CD14-positive monocyte (primary cell): ENCODE data around the gene REELD1. TPM values are rescaled to one million over a fixed set of nuclear protein-coding genes. Genes with fewer than 3 reads are reported as not detected.

Experiments
- DNase-seq, 3 donors: peaks; one replicate each; pipeline ENCODE4 v3.0.0-alpha.2; 2011 to 2022
- H2AFZ ChIP-seq: 2 replicates; pipeline ENCODE4 v1.6.0; 2012; ENCODE audit warnings: mild to moderate bottlenecking, low read depth, low read length, inconsistent platforms; ENCODE audit not compliant: insufficient read depth, poor library complexity, severe bottlenecking
- H3K27ac ChIP-seq, 2 donors: 1 replicate in 1 of 2; 2 replicates in 1 of 2; pipeline ENCODE4 v1.5.1; 2012 to 2013; ENCODE audit warnings: low read length in 2 of 2, control low read depth in 1 of 2, inconsistent platforms in 1 of 2, low read depth in 1 of 2, mild to moderate bottlenecking in 1 of 2
- H3K27me3 ChIP-seq, 2 donors: one replicate each; pipeline versions ENCODE4 v1.6.0 to v1.6.1; 2011 to 2013; ENCODE audit warnings: low read length in 2 of 2; ENCODE audit not compliant: control insufficient read depth in 2 of 2, insufficient read depth in 2 of 2
- H3K36me3 ChIP-seq, 2 donors: replicated peaks in 1 of 2; 1 replicate in 1 of 2; 2 replicates in 1 of 2; pipeline versions ENCODE4 v1.5.1 to v1.6.1; 2012 to 2013; ENCODE audit warnings: low read length in 2 of 2, control low read depth in 1 of 2, inconsistent platforms in 1 of 2, mild to moderate bottlenecking in 1 of 2; ENCODE audit not compliant: insufficient read depth in 2 of 2, control insufficient read depth in 1 of 2
- H3K4me1 ChIP-seq, 2 donors: 1 replicate in 1 of 2; 2 replicates in 1 of 2; pipeline versions ENCODE4 v1.5.1 to v1.6.1; 2012 to 2013; ENCODE audit warnings: low read length in 2 of 2, control low read depth in 1 of 2, inconsistent platforms in 1 of 2, mild to moderate bottlenecking in 1 of 2, moderate library complexity in 1 of 2; ENCODE audit not compliant: insufficient read depth in 2 of 2, control insufficient read depth in 1 of 2
- H3K4me2 ChIP-seq: replicated peaks from 2 replicates; pipeline ENCODE3; 2012; ENCODE audit warnings: low read length, moderate library complexity, mild to moderate bottlenecking; ENCODE audit not compliant: poor library complexity, severe bottlenecking; ENCODE audit errors: extremely low read depth
- H3K4me3 ChIP-seq, 3 experiments: fragments of 200-600 bp in 1 of 3; sonication (generic) in 1 of 3; replicated peaks in 1 of 3; 1 replicate in 2 of 3; 2 replicates in 1 of 3; pipeline ENCODE4 v1.5.1; 2011 to 2013; ENCODE audit warnings: low read length in 3 of 3, mild to moderate bottlenecking in 3 of 3, control low read depth in 2 of 3, low read depth in 2 of 3, inconsistent platforms in 1 of 3, moderate library complexity in 1 of 3
- H3K79me2 ChIP-seq: 2 replicates; pipeline ENCODE4 v1.6.0; 2012; ENCODE audit warnings: mild to moderate bottlenecking, control low read depth, inconsistent platforms, low read length, moderate library complexity; ENCODE audit not compliant: insufficient read depth
- H3K9ac ChIP-seq: 2 replicates; pipeline ENCODE4 v1.6.0; 2017; ENCODE audit warnings: low read length, mild to moderate bottlenecking; ENCODE audit not compliant: insufficient read depth, poor library complexity, severe bottlenecking
- H3K9me3 ChIP-seq, 2 donors: replicated peaks in 1 of 2; 1 replicate in 1 of 2; 2 replicates in 1 of 2; pipeline versions ENCODE4 v1.5.1 to v1.6.1; 2012 to 2013; ENCODE audit warnings: low read length in 2 of 2, control low read depth in 1 of 2; ENCODE audit not compliant: control insufficient read depth in 1 of 2, insufficient read depth in 1 of 2
- H4K20me1 ChIP-seq: 2 replicates; pipeline ENCODE4 v1.6.0; 2012; ENCODE audit warnings: mild to moderate bottlenecking, low read length, control low read depth, moderate library complexity; ENCODE audit not compliant: insufficient read depth
- H3K27ac Mint-ChIP-seq, 7 donors: one replicate each; pipeline ENCODE4 v1.8.0; 2020; ENCODE audit warnings: mild to moderate bottlenecking in 7 of 7, mixed read lengths in 7 of 7, moderate library complexity in 6 of 7, inconsistent platforms in 2 of 7
- H3K27me3 Mint-ChIP-seq, 3 donors: one replicate each; pipeline ENCODE4 v1.8.0; 2021 to 2022; ENCODE audit warnings: low read depth in 3 of 3, mild to moderate bottlenecking in 3 of 3, mixed read lengths in 3 of 3, moderate library complexity in 3 of 3, inconsistent platforms in 1 of 3
- H3K36me3 Mint-ChIP-seq, 2 donors: one replicate each; pipeline ENCODE4 v1.8.0; 2020; ENCODE audit warnings: mixed read lengths in 2 of 2, inconsistent platforms in 1 of 2, mild to moderate bottlenecking in 1 of 2
- H3K4me1 Mint-ChIP-seq: one replicate; pipeline ENCODE4 v1.8.0; 2020; ENCODE audit warnings: mild to moderate bottlenecking, mixed read lengths
- H3K4me3 Mint-ChIP-seq, 2 donors: one replicate each; pipeline ENCODE4 v1.8.0; 2020; ENCODE audit warnings: mild to moderate bottlenecking in 2 of 2, mixed read lengths in 2 of 2, moderate library complexity in 1 of 2
- H3K9me3 Mint-ChIP-seq, 7 donors: one replicate each; pipeline ENCODE4 v1.8.0; 2020 to 2022; ENCODE audit warnings: mixed read lengths in 7 of 7, mild to moderate bottlenecking in 6 of 7, moderate library complexity in 6 of 7, inconsistent platforms in 2 of 7
- WGBS: methylation state at CpG from one replicate; pipeline ENCODE4 v1.1.5; 2013; ENCODE audit warnings: missing lambda C conversion rate; ENCODE audit not compliant: insufficient coverage; 5-methylcytosine and 5-hydroxymethylcytosine counted together
- intact Hi-C, 2 donors: fragments of 100-400 bp; cut with micrococcal nuclease; formaldehyde crosslinking; loops; one replicate each; pipeline versions ENCODE4 v1.15.0 to v1.15.1; 2023
- polyA plus RNA-seq, 3 donors: library from polyadenylated mRNA; depleted of rRNA in 1 of 3; unstranded in 2 of 3; stranded (reverse) in 1 of 3; fragments of 300-500 nt in 2 of 3; fragments of >200 nt in 1 of 3; fragmentation: Illumina TruSeq in 2 of 3; gene quantifications; 1 replicate in 2 of 3; 2 replicates in 1 of 3; pipeline ENCODE4 v1.2.3, GENCODE V29; 2012 to 2021
- TF ChIP-seq, protein P1 (sequence below): fragments of 200-600 bp; IDR thresholded peaks from one replicate; pipeline ENCODE4 v1.8.0; 2022; ENCODE audit warnings: antibody characterized with exemption, mild to moderate bottlenecking

REELD1 gene
- polyA plus RNA-seq, 3 donors: 1.5 TPM; not detected in 2

DNA sequence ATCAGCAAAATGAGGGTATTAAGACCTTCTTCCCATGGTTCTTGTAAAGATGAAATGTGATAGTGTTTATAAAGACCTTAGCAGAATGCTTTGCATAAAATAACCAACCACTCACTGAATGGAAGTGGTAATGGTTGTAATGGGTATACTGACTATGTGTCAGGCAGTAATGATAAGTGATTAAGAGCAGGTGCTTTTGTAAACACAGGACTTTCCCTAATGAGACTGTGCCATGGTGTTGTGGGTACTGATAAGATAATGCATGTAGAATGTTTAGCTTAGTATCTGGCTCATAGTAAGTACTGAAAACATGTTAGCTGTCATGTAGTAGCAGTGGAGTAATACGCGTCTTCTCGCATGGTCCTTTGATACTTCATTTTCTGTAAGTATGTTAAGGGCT lies 31.9 kb upstream of the REELD1 start:
- Mint-ChIP-seq H3K36me3 (peaks cover 59 to 63% of the 10 kb centered on the region in 2 donors), H3K9me3 (no peaks in the 10 kb centered on the region), H3K4me1 (peaks cover 31% of the 10 kb centered on the region), H3K4me3 (no peak overlapping the region), H3K27me3 (no peaks in the 10 kb centered on the region), H3K27ac (peak overlapping the region in 1 of 7 donors; percentile 6)
- Histone ChIP-seq H3K36me3 (peaks cover 51 to 77% of the 10 kb centered on the region in 2 donors), H3K9ac (no peak overlapping the region), H3K27ac (no peak overlapping the region), H3K4me2 (no peak overlapping the region), H2AFZ (no peak overlapping the region), H3K4me1 (peaks cover 8 to 20% of the 10 kb centered on the region in 2 donors), H4K20me1 (peaks cover 55% of the 10 kb centered on the region), H3K27me3 (no peaks in the 10 kb centered on the region), H3K4me3 (no peak overlapping the region), H3K79me2 (peaks cover 63% of the 10 kb centered on the region), H3K9me3 (no peaks in the 10 kb centered on the region)
- intact Hi-C loops: no loop called here
- 90% methylated on average over 2 of the region's 3 CpGs for WGBS
- TF ChIP-seq, protein P1, sequence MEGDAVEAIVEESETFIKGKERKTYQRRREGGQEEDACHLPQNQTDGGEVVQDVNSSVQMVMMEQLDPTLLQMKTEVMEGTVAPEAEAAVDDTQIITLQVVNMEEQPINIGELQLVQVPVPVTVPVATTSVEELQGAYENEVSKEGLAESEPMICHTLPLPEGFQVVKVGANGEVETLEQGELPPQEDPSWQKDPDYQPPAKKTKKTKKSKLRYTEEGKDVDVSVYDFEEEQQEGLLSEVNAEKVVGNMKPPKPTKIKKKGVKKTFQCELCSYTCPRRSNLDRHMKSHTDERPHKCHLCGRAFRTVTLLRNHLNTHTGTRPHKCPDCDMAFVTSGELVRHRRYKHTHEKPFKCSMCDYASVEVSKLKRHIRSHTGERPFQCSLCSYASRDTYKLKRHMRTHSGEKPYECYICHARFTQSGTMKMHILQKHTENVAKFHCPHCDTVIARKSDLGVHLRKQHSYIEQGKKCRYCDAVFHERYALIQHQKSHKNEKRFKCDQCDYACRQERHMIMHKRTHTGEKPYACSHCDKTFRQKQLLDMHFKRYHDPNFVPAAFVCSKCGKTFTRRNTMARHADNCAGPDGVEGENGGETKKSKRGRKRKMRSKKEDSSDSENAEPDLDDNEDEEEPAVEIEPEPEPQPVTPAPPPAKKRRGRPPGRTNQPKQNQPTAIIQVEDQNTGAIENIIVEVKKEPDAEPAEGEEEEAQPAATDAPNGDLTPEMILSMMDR: no peak
- no peak for DNase-seq

DNA sequence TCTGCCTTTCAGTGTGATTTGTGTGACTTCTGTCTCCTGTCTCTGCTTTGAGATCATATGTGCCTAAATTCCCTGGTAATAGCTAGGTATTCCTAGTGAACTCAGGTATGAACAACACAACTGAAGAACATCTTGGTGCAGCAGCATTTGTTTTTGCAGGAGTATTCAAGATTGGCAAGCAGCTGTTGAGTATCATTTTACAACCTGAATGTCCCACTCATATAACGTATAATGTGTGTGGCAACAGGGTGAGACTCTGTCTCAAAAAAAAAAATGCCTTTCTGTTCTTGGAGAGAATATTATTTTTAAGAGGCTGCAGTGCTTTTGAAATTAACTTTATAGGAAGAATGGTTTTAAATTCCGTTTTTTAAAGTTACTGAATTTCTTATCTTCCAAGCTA lies 31.1 kb upstream of the REELD1 start:
- H3K4me2 ChIP-seq: no peak overlapping the region
- H3K36me3 ChIP-seq: peaks cover 54 to 80% of the 10 kb centered on the region in 2 donors
- no peak overlapping the region for H3K27ac Mint-ChIP-seq
- no peak overlapping the region for H3K4me3 ChIP-seq
- H3K79me2 ChIP-seq: peaks cover 55% of the 10 kb centered on the region
- DNase-seq: no peak
- intact Hi-C loops: no loop called here
- H3K4me3 Mint-ChIP-seq: no peak overlapping the region
- no peaks in the 10 kb centered on the region for H3K27me3 ChIP-seq
- WGBS: no CpG with 5 or more reads among the region's 2 CpGs
- H3K27ac ChIP-seq: no peak overlapping the region
- TF ChIP-seq, protein P1: no peak
- peaks cover 61 to 66% of the 10 kb centered on the region in 2 donors for H3K36me3 Mint-ChIP-seq
- no peak overlapping the region for H3K9ac ChIP-seq
- peaks cover 24% of the 10 kb centered on the region for H3K4me1 Mint-ChIP-seq
- peaks cover 48% of the 10 kb centered on the region for H4K20me1 ChIP-seq
- no peak overlapping the region for H2AFZ ChIP-seq
- H3K9me3 ChIP-seq: no peaks in the 10 kb centered on the region
- no peaks in the 10 kb centered on the region for H3K27me3 Mint-ChIP-seq
- H3K4me1 ChIP-seq: peaks cover under 1 to 13% of the 10 kb centered on the region in 2 donors
- no peaks in the 10 kb centered on the region for H3K9me3 Mint-ChIP-seq
